OCI-LY3 (cell line): ENCODE measurements around the gene KDM3B.

Experiments used
- EZH2phosphoT487 ChIP-seq: fragments of 200-600 bp; shearing (Covaris generic); IDR thresholded peaks from 2 replicates; pipeline ENCODE4 v1.6.1; 2018; ENCODE audit warnings: antibody characterized with exemption, mixed run types, low read depth
- TF ChIP-seq, protein P1 (sequence below): fragments of 200-600, 300-600 bp; sonication (generic); IDR thresholded peaks from 2 replicates; pipeline ENCODE4 v1.5.1; 2014; ENCODE audit warnings: antibody characterized with exemption, low read length, low read depth

DNA sequence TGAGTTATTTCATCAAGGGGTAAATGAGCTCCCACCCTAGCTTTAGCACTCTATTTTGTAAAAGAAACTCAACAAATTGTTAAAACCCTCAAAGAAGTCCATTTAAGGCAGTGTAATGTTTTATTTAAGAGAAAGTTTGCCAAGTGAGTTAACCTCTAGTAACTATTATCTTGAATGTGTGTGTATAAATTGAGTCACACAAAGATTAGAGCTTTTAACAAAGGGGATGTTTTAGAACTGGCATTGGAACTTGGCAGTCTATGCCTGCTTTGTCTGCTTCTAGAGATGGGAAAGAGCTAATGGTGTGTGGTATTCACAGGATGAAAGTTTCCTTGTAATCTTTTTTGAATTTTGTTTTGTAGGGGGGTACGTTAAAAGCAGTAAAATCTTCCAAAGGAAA, 33.2 kb downstream of the KDM3B start:
- TF ChIP-seq EZH2phosphoT487 = no peak
- TF ChIP-seq, protein P1, sequence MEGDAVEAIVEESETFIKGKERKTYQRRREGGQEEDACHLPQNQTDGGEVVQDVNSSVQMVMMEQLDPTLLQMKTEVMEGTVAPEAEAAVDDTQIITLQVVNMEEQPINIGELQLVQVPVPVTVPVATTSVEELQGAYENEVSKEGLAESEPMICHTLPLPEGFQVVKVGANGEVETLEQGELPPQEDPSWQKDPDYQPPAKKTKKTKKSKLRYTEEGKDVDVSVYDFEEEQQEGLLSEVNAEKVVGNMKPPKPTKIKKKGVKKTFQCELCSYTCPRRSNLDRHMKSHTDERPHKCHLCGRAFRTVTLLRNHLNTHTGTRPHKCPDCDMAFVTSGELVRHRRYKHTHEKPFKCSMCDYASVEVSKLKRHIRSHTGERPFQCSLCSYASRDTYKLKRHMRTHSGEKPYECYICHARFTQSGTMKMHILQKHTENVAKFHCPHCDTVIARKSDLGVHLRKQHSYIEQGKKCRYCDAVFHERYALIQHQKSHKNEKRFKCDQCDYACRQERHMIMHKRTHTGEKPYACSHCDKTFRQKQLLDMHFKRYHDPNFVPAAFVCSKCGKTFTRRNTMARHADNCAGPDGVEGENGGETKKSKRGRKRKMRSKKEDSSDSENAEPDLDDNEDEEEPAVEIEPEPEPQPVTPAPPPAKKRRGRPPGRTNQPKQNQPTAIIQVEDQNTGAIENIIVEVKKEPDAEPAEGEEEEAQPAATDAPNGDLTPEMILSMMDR = no peak
